Gastroesophageal sphincter (tissue), 4 donors: Measurements from ENCODE around the gene GIPC2. TPM values are rescaled to one million over a fixed set of nuclear protein-coding genes. Genes with fewer than 3 reads are reported as not detected.
"Not testable (repeated sequence)": the region's sequence is repeated elsewhere in the genome, so short reads cannot be mapped to it uniquely, and the experiment has no call there.

ENCODE experiments used
- ATAC-seq: fragments of 150-250 bp; one replicate; pipeline ENCODE4 v1.9.1; 2016; ENCODE audit warnings: mild to moderate bottlenecking, moderate library complexity
- H3K27ac ChIP-seq, 4 donors: fragments of 200-600 bp; sonication (generic) in 3 of 4; 1 replicate in 3 of 4; 2 replicates in 1 of 4; pipeline ENCODE4 v1.5.1; 2016 to 2019
- H3K27me3 ChIP-seq: fragments of 200-600 bp; sonication (generic); one replicate; pipeline ENCODE4 v1.5.1; 2019
- H3K36me3 ChIP-seq, 2 donors: fragments of 200-600 bp; sonication (generic); one replicate each; pipeline ENCODE4 v1.5.1; 2019; ENCODE audit warnings: control low read depth in 1 of 2
- H3K4me1 ChIP-seq, 3 donors: fragments of 200-600 bp; sonication (generic); 1 replicate in 2 of 3; 2 replicates in 1 of 3; pipeline ENCODE4 v1.5.1; 2016 to 2019; ENCODE audit warnings: control low read depth in 2 of 3
- H3K4me3 ChIP-seq, 2 donors: fragments of 200-600 bp; sonication (generic); one replicate each; pipeline ENCODE4 v1.5.1; 2019; ENCODE audit warnings: mild to moderate bottlenecking in 1 of 2, moderate library complexity in 1 of 2
- H3K9me3 ChIP-seq, 3 donors: fragments of 200-600 bp; sonication (generic); one replicate each; pipeline ENCODE4 v1.5.1; 2017 to 2019; ENCODE audit warnings: control low read depth in 2 of 3
- EP300 ChIP-seq: sonication (generic); formaldehyde crosslinking; IDR thresholded peaks from one replicate; pipeline ENCODE4 v1.6.1; 2017; ENCODE audit warnings: antibody characterized with exemption, mild to moderate bottlenecking
- POLR2A ChIP-seq, 2 donors: fragments of 450-650 bp; IDR thresholded peaks; one replicate each; pipeline ENCODE4 v1.6.1; 2017; ENCODE audit warnings: antibody characterized with exemption in 2 of 2, mild to moderate bottlenecking in 2 of 2, moderate library complexity in 1 of 2
- POLR2AphosphoS5 ChIP-seq: sonication (generic); formaldehyde crosslinking; IDR thresholded peaks from one replicate; pipeline ENCODE4 v1.6.1; 2017; ENCODE audit warnings: antibody characterized with exemption
- WGBS, 2 donors: methylation state at CpG; one replicate each; pipeline ENCODE4 v1.1.5; 2018; ENCODE audit warnings: low coverage in 1 of 2; 5-methylcytosine and 5-hydroxymethylcytosine counted together
- total RNA-seq, 4 donors: library from RNA; depleted of rRNA; stranded (reverse); fragments of >200 nt; gene quantifications; one replicate each; pipeline ENCODE4 v1.1.0, GENCODE V29; 2016
- TF ChIP-seq, protein P1 (sequence below), 4 experiments: fragments of 200-600 bp in 2 of 4; fragments of 450-650 bp in 2 of 4; sonication (generic) in 1 of 4; IDR thresholded peaks; one replicate each; pipeline ENCODE4 v1.5.1; 2017 to 2019; ENCODE audit warnings: antibody characterized with exemption in 4 of 4, mild to moderate bottlenecking in 2 of 4, moderate library complexity in 2 of 4

Gene GIPC2
- total RNA-seq, 4 donors from 2014 or later: 2.2 to 9.0 (median 5.5) TPM

DNA sequence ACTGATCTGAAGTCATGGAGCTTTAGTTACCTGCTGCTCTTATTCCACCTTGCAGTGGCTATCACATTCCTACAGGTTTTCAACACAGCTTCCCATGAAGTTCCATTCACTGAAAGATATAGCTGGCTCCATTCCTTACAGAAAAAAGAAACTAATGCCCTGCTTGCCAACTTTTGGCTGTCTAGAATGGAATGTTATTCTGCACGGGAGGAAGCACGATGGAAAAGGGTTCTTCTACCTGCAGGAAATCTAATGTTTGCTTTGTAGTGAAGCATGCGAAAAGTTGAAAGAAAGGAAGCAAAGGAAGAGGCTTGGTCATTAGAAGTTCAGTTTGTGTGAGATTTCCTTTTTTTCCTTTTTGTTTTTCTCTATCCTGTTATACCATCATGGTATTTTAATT, 32.6 kb downstream of the GIPC2 start:
- 35 to 44% methylated on average over 3 of the region's 3 CpGs for WGBS, 2 donors
- Histone ChIP-seq H3K27ac (no peak overlapping the region), H3K4me3 (no peak overlapping the region), H3K4me1 (peaks cover 0 to 26% (median 2%) of the 10 kb centered on the region in 3 donors), H3K27me3 (no peaks in the 10 kb centered on the region), H3K9me3 (peaks cover 0 to 3% (median 0%) of the 10 kb centered on the region in 3 donors), H3K36me3 (no peaks in the 10 kb centered on the region)
- TF ChIP-seq POLR2AphosphoS5 (no peak), POLR2A (IDR thresholded peaks at IDR 0.05) (no peak), EP300 (no peak)
- TF ChIP-seq, protein P1, sequence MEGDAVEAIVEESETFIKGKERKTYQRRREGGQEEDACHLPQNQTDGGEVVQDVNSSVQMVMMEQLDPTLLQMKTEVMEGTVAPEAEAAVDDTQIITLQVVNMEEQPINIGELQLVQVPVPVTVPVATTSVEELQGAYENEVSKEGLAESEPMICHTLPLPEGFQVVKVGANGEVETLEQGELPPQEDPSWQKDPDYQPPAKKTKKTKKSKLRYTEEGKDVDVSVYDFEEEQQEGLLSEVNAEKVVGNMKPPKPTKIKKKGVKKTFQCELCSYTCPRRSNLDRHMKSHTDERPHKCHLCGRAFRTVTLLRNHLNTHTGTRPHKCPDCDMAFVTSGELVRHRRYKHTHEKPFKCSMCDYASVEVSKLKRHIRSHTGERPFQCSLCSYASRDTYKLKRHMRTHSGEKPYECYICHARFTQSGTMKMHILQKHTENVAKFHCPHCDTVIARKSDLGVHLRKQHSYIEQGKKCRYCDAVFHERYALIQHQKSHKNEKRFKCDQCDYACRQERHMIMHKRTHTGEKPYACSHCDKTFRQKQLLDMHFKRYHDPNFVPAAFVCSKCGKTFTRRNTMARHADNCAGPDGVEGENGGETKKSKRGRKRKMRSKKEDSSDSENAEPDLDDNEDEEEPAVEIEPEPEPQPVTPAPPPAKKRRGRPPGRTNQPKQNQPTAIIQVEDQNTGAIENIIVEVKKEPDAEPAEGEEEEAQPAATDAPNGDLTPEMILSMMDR (IDR thresholded peaks at IDR 0.05): no peak
- no peak for ATAC-seq

DNA sequence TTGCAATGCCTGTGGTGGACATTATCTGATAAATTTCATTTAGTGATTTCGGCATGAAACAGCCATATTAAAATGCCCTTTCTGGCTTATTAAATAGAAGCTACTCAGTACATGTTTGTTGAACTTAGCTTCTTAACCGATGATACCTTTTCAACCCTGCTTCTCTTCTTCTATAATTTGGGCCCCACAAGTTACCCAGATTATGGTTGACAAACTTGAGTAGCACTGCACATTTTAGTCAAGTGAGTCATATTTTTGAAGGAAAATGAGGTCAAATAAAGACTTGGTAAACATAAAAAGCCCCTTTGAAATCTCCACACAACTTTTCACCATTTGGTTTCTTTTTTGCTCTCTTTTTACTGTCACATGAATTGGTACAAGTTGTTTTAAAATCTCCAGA, 33.8 kb downstream of the GIPC2 start:
- TF ChIP-seq POLR2AphosphoS5: no peak
- no peak for TF ChIP-seq EP300
- TF ChIP-seq, protein P1 (IDR thresholded peaks at IDR 0.05): no peak
- no peak for TF ChIP-seq POLR2A (IDR thresholded peaks at IDR 0.05)
- Histone ChIP-seq H3K27me3 (no peaks in the 10 kb centered on the region), H3K4me1 (peaks cover 0 to 26% (median 2%) of the 10 kb centered on the region in 3 donors), H3K27ac (peak overlapping the region in 2 of 4 donors; percentile 15 to 48), H3K36me3 (no peaks in the 10 kb centered on the region), H3K4me3 (no peak overlapping the region), H3K9me3 (peaks cover 0 to 3% (median 0%) of the 10 kb centered on the region in 3 donors)
- no peak for ATAC-seq
- 90 to 93% methylated on average over 2 of the region's 2 CpGs for WGBS, 2 donors

DNA sequence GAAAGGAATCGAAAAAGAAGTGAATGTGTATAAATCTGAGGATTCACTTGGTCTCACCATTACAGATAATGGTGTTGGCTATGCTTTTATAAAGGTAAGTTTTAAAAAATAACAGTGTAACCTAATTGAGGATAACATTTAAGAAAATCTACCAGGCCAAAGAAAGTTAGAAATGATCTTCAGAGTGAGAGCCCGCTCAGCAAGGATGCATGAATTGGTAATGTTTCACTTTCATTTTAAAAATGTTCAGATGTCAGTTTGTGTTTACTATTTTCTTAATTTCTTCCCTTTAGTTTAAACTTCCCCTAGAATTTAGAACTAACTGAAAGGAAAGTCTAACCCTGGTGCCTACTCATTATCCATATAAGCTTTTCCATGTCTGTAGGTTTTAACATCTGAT, 35.0 kb downstream of the GIPC2 start:
- H3K9me3 ChIP-seq: peaks cover 0 to 3% (median under 1%) of the 10 kb centered on the region in 3 donors
- WGBS, 2 donors: 82 to 93% methylated on average over 2 of the region's 2 CpGs
- peaks cover 0 to 26% (median 2%) of the 10 kb centered on the region in 3 donors for H3K4me1 ChIP-seq
- H3K4me3 ChIP-seq: no peak overlapping the region
- peak overlapping the region in 2 of 4 donors; percentile 13 to 21 for H3K27ac ChIP-seq
- no peaks in the 10 kb centered on the region for H3K36me3 ChIP-seq
- no peaks in the 10 kb centered on the region for H3K27me3 ChIP-seq
- no peak for ATAC-seq
- TF ChIP-seq POLR2A (IDR thresholded peaks at IDR 0.05) (no peak), POLR2AphosphoS5 (no peak), EP300 (no peak)
- TF ChIP-seq, protein P1 (IDR thresholded peaks at IDR 0.05): no peak

GRCh38 chr1:78081980-78082860, 36.5 kb downstream of the GIPC2 start:
- peaks cover 0 to 26% (median 2%) of the 10 kb centered on the region in 3 donors for H3K4me1 ChIP-seq
- peak overlapping the region in 3 of 4 donors; percentile 13 to 59 (median 17) for H3K27ac ChIP-seq
- H3K9me3 ChIP-seq: peaks cover 0 to 15% (median 3%) of the 10 kb centered on the region in 3 donors
- ATAC-seq: no peak
- 54 to 60% methylated on average over 4 to 5 of the region's 5 CpGs for WGBS, 2 donors
- H3K4me3 ChIP-seq: no peak overlapping the region
- H3K36me3 ChIP-seq: no peaks in the 10 kb centered on the region
- TF ChIP-seq POLR2A (IDR thresholded peaks at IDR 0.05) (no peak), POLR2AphosphoS5 (no peak), EP300 (no peak)
- TF ChIP-seq, protein P1 (IDR thresholded peaks at IDR 0.05): no peak
- no peaks in the 10 kb centered on the region for H3K27me3 ChIP-seq

GRCh38 chr1:78084639-78085038, 38.9 kb downstream of the GIPC2 start:
- not testable (repeated sequence) for H3K27me3 ChIP-seq, H3K36me3 ChIP-seq, ATAC-seq, H3K4me1 ChIP-seq, H3K4me3 ChIP-seq, H3K27ac ChIP-seq
- H3K9me3 ChIP-seq: peaks cover 0 to 19% (median 0%) of the 10 kb centered on the region in 3 donors
